PC-9 (cell line): ENCODE results near the gene SUN3. TPM values are rescaled to one million over a fixed set of nuclear protein-coding genes. Genes with fewer than 3 reads are reported as not detected.
"Not testable (repeated sequence)": the region's sequence is repeated elsewhere in the genome, so short reads cannot be mapped to it uniquely, and the experiment has no call there.

ENCODE experiments used
- BruUV-seq: library from RNA; stranded (reverse); fragments of 400-500 nt; replicated peaks from 2 replicates; lab custom pipeline; 2021; lab: Mats Ljungman, UMichigan
- CTCF ChIA-PET: fragments of 300-600 bp; sonication (Branson Sonifier 250); formaldehyde crosslinking; loops from one replicate; lab custom pipeline; 2022; ENCODE audit warnings: antibody characterized with exemption; lab: Charles Lee
- POLR2A ChIA-PET: fragments of 300-600 bp; sonication (Branson Sonifier 250); formaldehyde crosslinking; loops from one replicate; lab custom pipeline; 2022; ENCODE audit warnings: antibody characterized with exemption; ENCODE audit not compliant: unreplicated experiment; lab: Charles Lee
- DNase-seq, 2 experiments: peaks; one replicate each; pipeline versions ENCODE4 v3.0.0 to v3.0.0-alpha.2; 2015 to 2022; ENCODE audit warnings: mixed read lengths in 1 of 2
- H2AFZ ChIP-seq: fragments of 200-600 bp; sonication (generic); 2 replicates; pipeline ENCODE4 v1.8.1; 2017; ENCODE audit warnings: antibody characterized with exemption
- H3F3A ChIP-seq: fragments of 200-600 bp; sonication (generic); 2 replicates; pipeline ENCODE4 v1.8.1; 2017; ENCODE audit warnings: antibody characterized with exemption, mild to moderate bottlenecking, low read depth; ENCODE audit not compliant: insufficient read depth
- H3K27ac ChIP-seq: fragments of 200-600 bp; sonication (generic); 2 replicates; pipeline ENCODE4 v1.6.1; 2016; ENCODE audit warnings: mixed run types
- H3K27me3 ChIP-seq: fragments of 200-600 bp; sonication (generic); 2 replicates; pipeline ENCODE4 v1.6.1; 2016; ENCODE audit warnings: low read depth, mixed run types; ENCODE audit not compliant: insufficient read depth
- H3K36me3 ChIP-seq: fragments of 200-600 bp; sonication (generic); 2 replicates; pipeline ENCODE4 v1.6.1; 2016; ENCODE audit warnings: low read depth, mixed run types
- H3K4me1 ChIP-seq: fragments of 200-600 bp; sonication (generic); replicated peaks from 2 replicates; pipeline ENCODE4 v1.6.1; 2016; ENCODE audit warnings: mixed run types; ENCODE audit not compliant: insufficient read depth
- H3K4me2 ChIP-seq: fragments of 200-600 bp; sonication (generic); 2 replicates; pipeline ENCODE4 v1.6.1; 2017; ENCODE audit warnings: mixed run types
- H3K4me3 ChIP-seq: fragments of 200-600 bp; sonication (generic); 2 replicates; pipeline ENCODE4 v1.6.1; 2016; ENCODE audit warnings: mixed run types
- H3K79me2 ChIP-seq: fragments of 200-600 bp; sonication (generic); 2 replicates; pipeline ENCODE4 v1.6.1; 2017; ENCODE audit warnings: low read depth, mixed run types
- H3K9me2 ChIP-seq: fragments of 200-600 bp; sonication (generic); 2 replicates; pipeline ENCODE4 v1.8.1; 2017; ENCODE audit warnings: mild to moderate bottlenecking; ENCODE audit not compliant: insufficient read depth
- H3K9me3 ChIP-seq: fragments of 200-600 bp; sonication (generic); 2 replicates; pipeline ENCODE4 v1.8.1; 2016; ENCODE audit warnings: low read depth; ENCODE audit not compliant: insufficient read depth
- H4K20me1 ChIP-seq: fragments of 200-600 bp; sonication (generic); 2 replicates; pipeline ENCODE4 v1.8.1; 2017; ENCODE audit not compliant: insufficient read depth
- CTCF ChIP-seq: fragments of 200-600 bp; sonication (generic); conservative IDR thresholded peaks from 2 replicates; pipeline ENCODE4 v1.6.1; 2017; ENCODE audit warnings: mixed run types, antibody characterized with exemption, mild to moderate bottlenecking, moderate library complexity
- EZH2 ChIP-seq: fragments of 200-600 bp; sonication (generic); IDR thresholded peaks from 2 replicates; pipeline ENCODE4 v1.8.0; 2017; ENCODE audit warnings: antibody characterized with exemption, low read depth
- intact Hi-C: fragments of 100-400 bp; cut with micrococcal nuclease; formaldehyde crosslinking; loops from one replicate; pipeline ENCODE4 v1.10.0; 2022; ENCODE audit not compliant: unreplicated experiment
- total RNA-seq: library from RNA; stranded (reverse); gene quantifications from 2 replicates; pipeline ENCODE4 v1.2.3, GENCODE V29; 2021

SUN3 gene
- total RNA-seq, 1 experiment from 2014 or later: 0.24 TPM

DNA sequence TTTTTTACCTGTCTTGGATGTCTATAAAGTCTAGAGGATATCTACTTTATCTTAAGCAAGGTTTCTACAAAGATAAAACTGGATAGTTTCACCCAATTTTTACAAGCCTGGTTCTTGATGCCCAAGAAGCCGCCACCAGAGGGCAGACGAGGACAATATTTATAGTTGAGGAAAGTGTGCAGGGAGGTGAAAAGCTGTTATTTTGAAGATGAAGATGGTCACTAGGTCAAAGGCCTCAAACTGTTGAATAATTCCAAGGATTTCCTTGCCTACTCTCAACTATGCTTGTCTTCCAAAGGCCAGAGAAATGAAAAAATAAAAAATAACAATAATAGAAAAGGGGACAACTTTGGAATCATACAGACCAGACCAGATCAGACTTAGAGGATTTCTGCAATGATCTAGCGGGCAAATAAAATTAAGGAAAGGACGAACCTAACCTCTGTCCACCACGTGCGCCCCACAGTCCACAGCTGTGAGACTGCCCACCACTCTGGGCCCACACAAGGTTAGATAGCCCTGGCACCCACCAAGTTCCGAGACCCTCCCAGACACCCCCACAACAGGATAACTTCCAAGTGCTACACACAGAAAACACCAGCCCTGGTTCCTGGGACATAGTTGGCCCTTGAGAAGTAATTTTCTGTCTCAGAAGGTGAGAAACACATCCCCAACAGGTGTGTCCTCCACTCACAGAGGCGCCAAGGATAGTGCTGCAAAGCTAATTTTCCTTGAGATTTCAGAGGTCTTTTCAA is 83.5 kb downstream of the SUN3 start:
- no peaks in the 10 kb centered on the region for H3K9me2 ChIP-seq
- CTCF ChIA-PET: interaction anchor here (0.5 to 2.1 kb wide), 8 partner anchors 16 to 692 kb away, joined by 3 to 15 read pairs (median 4); no protein-coding TSS in a partner anchor
- BruUV-seq: no TSS peak
- TF ChIP-seq CTCF (peak; percentile 99), EZH2 (no peak)
- H3F3A ChIP-seq: peaks cover 13% of the 10 kb centered on the region; the same call in 1 of the 2 replicates
- H4K20me1 ChIP-seq: no peaks in the 10 kb centered on the region
- POLR2A ChIA-PET: interaction anchor here (0.7 kb wide), 1 partner anchor 193 kb away, joined by 3 read pairs; no protein-coding TSS in a partner anchor
- H3K4me1 ChIP-seq: peaks cover 29% of the 10 kb centered on the region
- H3K4me2 ChIP-seq: no peak overlapping the region
- no peak overlapping the region for H3K27ac ChIP-seq
- H3K79me2 ChIP-seq: no peaks in the 10 kb centered on the region
- no peak overlapping the region for H3K4me3 ChIP-seq
- DNase-seq: peak; percentile 58 to 66
- H3K9me3 ChIP-seq: no peaks in the 10 kb centered on the region
- intact Hi-C loops: loop anchor here (1.0 to 10.0 kb wide), 5 partner anchors 121 to 932 kb away; no protein-coding TSS in a partner anchor
- no peaks in the 10 kb centered on the region for H3K27me3 ChIP-seq
- H2AFZ ChIP-seq: no peak overlapping the region
- no peaks in the 10 kb centered on the region for H3K36me3 ChIP-seq

- H3K79me2 ChIP-seq: no peaks in the 10 kb centered on the region
- H2AFZ ChIP-seq: no peak overlapping the region
- H3F3A ChIP-seq: peaks cover 11% of the 10 kb centered on the region; the same call in 1 of the 2 replicates
- no TSS peak for BruUV-seq
- no peaks in the 10 kb centered on the region for H3K9me2 ChIP-seq
- no peak overlapping the region for H3K4me2 ChIP-seq
- no peak overlapping the region for H3K27ac ChIP-seq
- H4K20me1 ChIP-seq: no peaks in the 10 kb centered on the region
- intact Hi-C loops: loop anchor here (1.0 to 10.0 kb wide), 5 partner anchors 120 to 933 kb away; no protein-coding TSS in a partner anchor
- no peak overlapping the region for H3K4me3 ChIP-seq
- ChIA-PET POLR2A (no interaction called here), CTCF (interaction anchor here (0.5 to 2.1 kb wide), 8 partner anchors 17 to 691 kb away, joined by 3 to 15 read pairs (median 4); no protein-coding TSS in a partner anchor)
- no peak for DNase-seq
- no peaks in the 10 kb centered on the region for H3K36me3 ChIP-seq
- H3K9me3 ChIP-seq: no peaks in the 10 kb centered on the region
- H3K27me3 ChIP-seq: no peaks in the 10 kb centered on the region
- TF ChIP-seq EZH2 (no peak), CTCF (no peak)
- peaks cover 23% of the 10 kb centered on the region for H3K4me1 ChIP-seq
Observed at GRCh38 chr7:47944536-47945260, 84.2 kb downstream of the SUN3 start.

DNA sequence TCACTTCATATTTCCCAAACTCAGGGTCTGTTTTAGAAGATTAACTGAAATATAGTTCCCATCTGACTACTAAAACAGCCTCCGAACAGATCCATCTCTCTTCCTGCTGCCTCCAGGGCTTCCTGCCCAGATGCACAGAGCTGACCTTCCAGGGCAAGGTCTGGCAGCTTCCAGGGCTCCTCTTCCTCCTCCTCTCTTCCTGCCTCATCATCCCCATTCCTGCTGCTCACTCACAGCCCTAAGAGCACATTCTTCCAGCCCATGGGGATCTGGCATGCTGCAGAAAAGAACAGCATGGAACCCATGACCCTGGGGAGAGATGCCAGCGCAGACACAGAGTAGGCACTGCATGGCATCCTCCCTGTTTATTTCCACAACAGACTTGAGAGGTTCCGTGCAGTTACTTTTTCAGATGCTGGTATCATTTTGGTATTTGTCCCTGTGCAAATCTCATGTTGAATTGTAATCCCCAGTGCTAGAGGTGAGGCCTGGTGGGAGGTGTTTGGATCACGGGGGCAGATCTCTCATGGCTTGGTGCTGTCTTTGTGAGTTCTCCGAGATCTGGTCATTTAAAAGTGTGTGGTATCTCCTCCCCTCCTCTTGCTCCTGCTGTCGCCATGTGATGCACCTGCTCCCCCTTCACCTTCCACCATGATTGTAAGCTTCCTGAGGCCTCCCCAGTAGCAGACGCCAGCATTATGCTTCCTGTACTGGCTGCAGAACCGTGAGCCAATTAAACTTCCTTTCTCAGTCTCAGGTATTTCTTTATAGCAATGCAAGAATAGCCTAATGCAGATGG is 85.0 kb downstream of the SUN3 start:
- no peaks in the 10 kb centered on the region for H3K79me2 ChIP-seq
- no peak overlapping the region for H2AFZ ChIP-seq
- no peak overlapping the region for H3K27ac ChIP-seq
- no peaks in the 10 kb centered on the region for H3K9me2 ChIP-seq
- no peak overlapping the region for H3K4me2 ChIP-seq
- ChIA-PET POLR2A (no interaction called here), CTCF (interaction anchor here (0.5 to 2.1 kb wide), 4 partner anchors 166 to 678 kb away, joined by 3 to 15 read pairs (median 9); no protein-coding TSS in a partner anchor)
- BruUV-seq: no TSS peak
- DNase-seq: no peak
- no peak overlapping the region for H3K4me3 ChIP-seq
- intact Hi-C loops: loop anchor here (10.0 kb wide), 1 partner anchor 119 kb away; no protein-coding TSS in a partner anchor
- H3K4me1 ChIP-seq: peaks cover 23% of the 10 kb centered on the region
- H3F3A ChIP-seq: peaks cover 11% of the 10 kb centered on the region; the same call in 1 of the 2 replicates
- H3K36me3 ChIP-seq: no peaks in the 10 kb centered on the region
- H3K27me3 ChIP-seq: no peaks in the 10 kb centered on the region
- H4K20me1 ChIP-seq: no peaks in the 10 kb centered on the region
- no peaks in the 10 kb centered on the region for H3K9me3 ChIP-seq
- no peak for TF ChIP-seq CTCF
- no peak for TF ChIP-seq EZH2

DNA sequence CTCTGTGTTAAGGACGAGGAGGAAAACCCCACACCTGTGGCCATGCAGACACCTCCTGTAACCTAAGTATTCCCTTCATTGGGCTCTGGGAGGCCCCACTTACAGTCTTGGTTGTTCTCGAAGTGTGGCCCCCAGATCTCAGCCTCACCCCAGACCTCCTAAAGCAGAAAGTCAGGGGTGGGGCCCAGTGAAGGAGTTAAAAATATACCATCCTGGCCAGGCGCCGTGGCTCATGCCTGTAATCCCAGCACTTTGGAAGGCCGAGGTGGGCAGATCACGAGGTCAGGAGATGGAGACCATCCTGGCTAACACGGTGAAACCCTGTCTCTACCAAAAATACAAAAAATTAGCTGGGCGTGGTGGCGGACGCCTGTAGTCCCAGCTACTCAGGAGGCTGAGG is 86.3 kb downstream of the SUN3 start:
- H4K20me1 ChIP-seq, H3K27me3 ChIP-seq, H3K9me2 ChIP-seq, H3K79me2 ChIP-seq, H3K27ac ChIP-seq, DNase-seq, H3K36me3 ChIP-seq, H3K4me3 ChIP-seq, POLR2A ChIA-PET, H2AFZ ChIP-seq, BruUV-seq, H3K4me2 ChIP-seq, H3K9me3 ChIP-seq: not testable (repeated sequence)
- H3F3A ChIP-seq: peaks cover 11% of the 10 kb centered on the region; the same call in 1 of the 2 replicates
- intact Hi-C loops: loop anchor here (10.0 kb wide), 1 partner anchor 118 kb away; no protein-coding TSS in a partner anchor
- CTCF ChIA-PET: interaction anchor here (1.9 kb wide), 1 partner anchor 676 kb away, joined by 12 read pairs; no protein-coding TSS in a partner anchor
- peaks cover 23% of the 10 kb centered on the region for H3K4me1 ChIP-seq
